ENCODE measurements around the gene NLGN2. TPM values are rescaled to one million over a fixed set of nuclear protein-coding genes. Genes with fewer than 3 reads are reported as not detected.

NLGN2 gene
- polyA plus RNA-seq, 1 experiment: 8.9 TPM

DNA sequence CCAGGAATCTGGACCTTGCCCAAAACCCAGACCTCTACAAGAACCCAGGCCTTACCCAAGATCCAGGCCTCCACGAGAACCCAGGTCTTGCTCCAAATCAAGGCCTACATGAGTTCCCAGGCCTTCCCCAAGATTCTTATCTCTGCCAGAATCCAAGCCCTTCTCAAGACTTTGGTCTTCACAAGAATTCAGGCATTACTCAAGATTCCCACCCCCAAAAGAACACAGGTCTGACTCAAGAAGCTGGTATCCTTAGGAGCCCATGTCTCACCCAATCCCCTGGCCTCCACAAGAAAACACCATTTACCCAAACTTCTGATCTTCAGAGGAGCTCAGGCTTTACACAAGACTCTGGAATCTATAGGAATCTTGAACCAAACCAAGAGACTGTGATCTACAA lies 23.6 kb downstream of the NLGN2 start:
- POLR2A ChIA-PET: no interaction called here
- no peak for DNase-seq (ENCODE audit: low read depth, low spot score)
- no peak for TF ChIP-seq CTCF (IDR thresholded peaks at IDR 0.05; ENCODE audit: low read depth, low read length)
- Histone ChIP-seq H3K9me3 (ENCODE audit: control insufficient read depth, insufficient read depth, low read length) (peaks cover 6% of the 10 kb centered on the region; the same call in 1 of the 2 replicates), H3K27me3 (ENCODE audit: control insufficient read depth, insufficient read depth, low read length) (peaks cover 4% of the 10 kb centered on the region), H3K4me3 (ENCODE audit: low read depth, low read length) (no peak overlapping the region), H3K27ac (ENCODE audit: low read depth, low read length) (no peak overlapping the region)
- CTCF ChIA-PET: no interaction called here

- POLR2A ChIA-PET: no interaction called here
- no peak for DNase-seq (ENCODE audit: low read depth, low spot score)
Measured at GRCh38 chr17:7432296-7432695, 24.7 kb downstream of the NLGN2 start.

GRCh38 chr17:7435676-7436555 lies 28.3 kb downstream of the NLGN2 start:
- no peak for DNase-seq (ENCODE audit: low read depth, low spot score)
- TF ChIP-seq CTCF (IDR thresholded peaks at IDR 0.05; ENCODE audit: low read depth, low read length): peak; percentile 17; the same call in 1 of the 2 replicates
- H3K4me3 ChIP-seq (ENCODE audit: low read depth, low read length): peak overlapping the region; percentile 45
- POLR2A ChIA-PET: interaction anchor here (1.2 to 2.7 kb wide), 3 partner anchors 8 to 48 kb away, joined by 3 to 16 read pairs (median 4); partner anchors contain the start of gene POLR2A
- CTCF ChIA-PET: interaction anchor here (0.6 to 3.3 kb wide), 9 partner anchors 11 to 125 kb away, joined by 3 to 14 read pairs (median 4); partner anchors contain the start of gene SENP3
- H3K9me3 ChIP-seq (ENCODE audit: control insufficient read depth, insufficient read depth, low read length): peaks cover 6% of the 10 kb centered on the region; the same call in 1 of the 2 replicates
- H3K27ac ChIP-seq (ENCODE audit: low read depth, low read length): no peak overlapping the region
- H3K27me3 ChIP-seq (ENCODE audit: control insufficient read depth, insufficient read depth, low read length): peaks cover 31% of the 10 kb centered on the region

More at GRCh38 chr17:7432296-7432695, 24.7 kb downstream of the NLGN2 start:
- peaks cover 6% of the 10 kb centered on the region; the same call in 1 of the 2 replicates for H3K9me3 ChIP-seq (ENCODE audit: control insufficient read depth, insufficient read depth, low read length)
- no peak for TF ChIP-seq CTCF (IDR thresholded peaks at IDR 0.05; ENCODE audit: low read depth, low read length)
- CTCF ChIA-PET: interaction anchor here (0.6 kb wide), 1 partner anchor 40 kb away, joined by 3 read pairs; no protein-coding TSS in a partner anchor
- no peak overlapping the region for H3K27ac ChIP-seq (ENCODE audit: low read depth, low read length)
- H3K27me3 ChIP-seq (ENCODE audit: control insufficient read depth, insufficient read depth, low read length): peaks cover 6% of the 10 kb centered on the region
- no peak overlapping the region for H3K4me3 ChIP-seq (ENCODE audit: low read depth, low read length)

GRCh38 chr17:7436556-7437368 lies 29.1 kb downstream of the NLGN2 start:
- H3K4me3 ChIP-seq (ENCODE audit: low read depth, low read length): peak overlapping the region; percentile 38
- H3K27me3 ChIP-seq (ENCODE audit: control insufficient read depth, insufficient read depth, low read length): peaks cover 31% of the 10 kb centered on the region
- peak; percentile 58 for TF ChIP-seq CTCF (IDR thresholded peaks at IDR 0.05; ENCODE audit: low read depth, low read length)
- no peak for DNase-seq (ENCODE audit: low read depth, low spot score)
- POLR2A ChIA-PET: interaction anchor here (0.6 to 2.7 kb wide), 4 partner anchors 9 to 47 kb away, joined by 3 to 16 read pairs (median 4); partner anchors contain the start of genes POLR2A and TMEM256
- no peak overlapping the region for H3K27ac ChIP-seq (ENCODE audit: low read depth, low read length)
- H3K9me3 ChIP-seq (ENCODE audit: control insufficient read depth, insufficient read depth, low read length): peaks cover 6% of the 10 kb centered on the region; the same call in 1 of the 2 replicates
- CTCF ChIA-PET: interaction anchor here (0.6 to 3.3 kb wide), 13 partner anchors 10 to 124 kb away, joined by 3 to 14 read pairs (median 4); partner anchors contain the start of genes SENP3, SPEM2 and TMEM95

All from AG04450 (cell line).